Measurements from ENCODE around the gene SERPINE1.
"Not testable (repeated sequence)": the region's sequence is repeated elsewhere in the genome, so short reads cannot be mapped to it uniquely, and the experiment has no call there.

SERPINE1 gene

GRCh38 chr7:101126651-101127459, at the start of gene SERPINE1:
Gene SERPINE1 (plus strand): TSS chr7:101127104. CDS start chr7:101128394, 1,290 bp downstream.
- DNase-seq (ENCODE audit: low read depth): peak; percentile 100

- DNase-seq (ENCODE audit: low read depth): peak; percentile 41
Observed at GRCh38 chr7:101077303-101078086, 49.4 kb upstream of the SERPINE1 start.

GRCh38 chr7:101081432-101081831, 45.5 kb upstream of the SERPINE1 start:
- DNase-seq (ENCODE audit: low read depth): no peak

GRCh38 chr7:101084865-101085161, 42.1 kb upstream of the SERPINE1 start:
- DNase-seq (ENCODE audit: low read depth): no peak

- peak; percentile 80 for DNase-seq (ENCODE audit: low read depth)
Observed at GRCh38 chr7:101085162-101085964, 41.5 kb upstream of the SERPINE1 start, which contains the start of gene TRIM56. Gene TRIM56 (plus strand): TSS chr7:101085481. CDS start chr7:101087313, 1,832 bp downstream.

- no peak for DNase-seq (ENCODE audit: low read depth)
Observed at GRCh38 chr7:101087334-101088068, 39.4 kb upstream of the SERPINE1 start.

- DNase-seq (ENCODE audit: low read depth): no peak
Observed at GRCh38 chr7:101088069-101088425, 38.9 kb upstream of the SERPINE1 start.

- no peak for DNase-seq (ENCODE audit: low read depth)
Observed at GRCh38 chr7:101088858-101089529, 37.9 kb upstream of the SERPINE1 start.

GRCh38 chr7:101089876-101090275, 37.0 kb upstream of the SERPINE1 start:
- DNase-seq (ENCODE audit: low read depth): no peak

- not testable (repeated sequence) for DNase-seq (ENCODE audit: low read depth)
Observed at GRCh38 chr7:101092266-101092905, 34.5 kb upstream of the SERPINE1 start.

- DNase-seq (ENCODE audit: low read depth): peak; percentile 78
Observed at GRCh38 chr7:101093906-101094305, 33.0 kb upstream of the SERPINE1 start.

GRCh38 chr7:101094376-101094775, 32.5 kb upstream of the SERPINE1 start:
- no peak for DNase-seq (ENCODE audit: low read depth)

GRCh38 chr7:101094791-101095375, 32.0 kb upstream of the SERPINE1 start:
- DNase-seq (ENCODE audit: low read depth): peak; percentile 38

- no peak for DNase-seq (ENCODE audit: low read depth)
Observed at GRCh38 chr7:101096331-101096956, 30.5 kb upstream of the SERPINE1 start.

- no peak for DNase-seq (ENCODE audit: low read depth)
Observed at GRCh38 chr7:101096957-101097347, 30.0 kb upstream of the SERPINE1 start.

GRCh38 chr7:101097561-101097960, 29.3 kb upstream of the SERPINE1 start:
- no peak for DNase-seq (ENCODE audit: low read depth)

- peak; percentile 99 for DNase-seq (ENCODE audit: low read depth)
Observed at GRCh38 chr7:101099969-101100781, 26.7 kb upstream of the SERPINE1 start.

- DNase-seq (ENCODE audit: low read depth): no peak
Observed at GRCh38 chr7:101100858-101101847, 25.8 kb upstream of the SERPINE1 start.
